SK-N-MC (cell line): ENCODE measurements around the gene EEFSEC.

ENCODE experiments used
- EZH2 ChIP-seq: fragments of 200-600 bp; sonication (generic); IDR thresholded peaks from one replicate; pipeline ENCODE4 v1.6.1; 2017; ENCODE audit warnings: antibody characterized with exemption
- FOXP2 ChIP-seq: optimal IDR thresholded peaks from 2 replicates; pipeline ENCODE3; 2011; ENCODE audit warnings: mild to moderate bottlenecking, moderate library complexity; ENCODE audit not compliant: insufficient read depth; ENCODE audit errors: extremely low read length, control extremely low read depth
- POLR2AphosphoS5 ChIP-seq: IDR thresholded peaks from 2 replicates; pipeline ENCODE4 v1.6.1; 2012; ENCODE audit warnings: mild to moderate bottlenecking, low read depth, low read length, borderline replicate concordance

DNA sequence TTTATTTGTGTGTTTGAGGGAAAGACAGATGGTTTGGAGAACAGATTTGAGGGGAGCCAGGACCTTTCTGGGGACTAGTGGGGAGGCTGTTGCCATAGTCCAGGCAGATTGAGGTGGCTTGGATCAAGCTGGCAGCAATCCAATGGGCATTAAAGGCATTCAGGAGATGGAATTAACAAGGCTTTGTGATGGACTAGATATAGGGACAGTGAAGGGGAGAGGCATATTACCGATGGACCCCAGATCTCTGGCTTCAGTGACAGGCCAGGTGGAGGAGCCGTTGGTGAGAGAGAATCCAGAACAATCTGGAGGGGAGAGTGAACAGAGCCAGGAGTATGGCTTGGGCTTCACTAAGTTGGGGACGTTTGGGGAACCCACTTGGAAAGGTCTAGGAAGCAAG is 124.8 kb downstream of the EEFSEC start:
- TF ChIP-seq POLR2AphosphoS5 (no peak), EZH2 (no peak), FOXP2 (no peak)
